ENCODE measurements around the gene C5. TPM values are rescaled to one million over a fixed set of nuclear protein-coding genes. Genes with fewer than 3 reads are reported as not detected.

The C5 gene
- total RNA-seq, 3 donors from 2014 or later, result 0.11 to 0.27 (median 0.18) TPM

- DNase-seq, result no peak
- Mint-ChIP-seq H3K27me3 (ENCODE audit: low read depth) (no peaks in the 10 kb centered on the region), H3K4me1 (ENCODE audit: low read depth) (peaks cover 89% of the 10 kb centered on the region), H3K9me3 (no peaks in the 10 kb centered on the region), H3K36me3 (ENCODE audit: insufficient read depth) (peaks cover 57% of the 10 kb centered on the region), H3K4me3 (peak overlapping the region; percentile 22)
- ATAC-seq, result no peak
Observed at GRCh38 chr9:120902569-120903535, 147.2 kb downstream of the C5 start.

Other genes starting within 250 kb of the C5 start
- 10 to 100 TPM; 64.3 to 75.9 (median 73.3) TPM for gene PSMD5, start 207.4 kb downstream of the C5 start, total RNA-seq
- 10 to 100 TPM; 59.2 to 75.1 (median 64.8) TPM for gene PHF19, start 173.1 kb downstream of the C5 start, total RNA-seq
- 100 to 1,000 TPM; 256 to 343 (median 265) TPM for gene TRAF1, start 123.5 kb downstream of the C5 start, total RNA-seq
- 10 to 100 TPM; 45.4 to 48.6 (median 46.5) TPM for gene CNTRL, start 24.7 kb upstream of the C5 start, total RNA-seq
- 10 to 100 TPM; 53.9 to 60.5 (median 59.6) TPM for gene RAB14, start 151.6 kb upstream of the C5 start, total RNA-seq
- 1 to 10 TPM; 1.3 to 2.0 (median 1.9) TPM for gene GSN, start 217.9 kb upstream of the C5 start, total RNA-seq